ENCODE results near the gene CNGA1. TPM values are rescaled to one million over a fixed set of nuclear protein-coding genes. Genes with fewer than 3 reads are reported as not detected.

The CNGA1 gene
- total and polyA plus RNA-seq, 7 donors: 0.15 to 1.1 (median 0.62) TPM

- Histone ChIP-seq H3K4me3 (peak overlapping the region; percentile 85), H3K4me1 (peaks cover 4% of the 10 kb centered on the region), H3K9me3 (no peaks in the 10 kb centered on the region), H3K36me3 (ENCODE audit: insufficient read depth in 1 of 2, low read depth in 1 of 2) (peaks cover 0 to 20% of the 10 kb centered on the region in 2 donors), H3K27ac (no peak overlapping the region), H3K27me3 (ENCODE audit: insufficient read depth in 3 of 3, low read length in 2 of 3) (no peaks in the 10 kb centered on the region)
- intact Hi-C loops (cut with DNase I): loop anchor here in 1 of 2 donors (10.0 kb wide), 1 partner anchor 359 kb away; no protein-coding TSS in a partner anchor
- WGBS, 3 donors: 54 to 58% (median 54%) methylated on average over 3 of the region's 3 CpGs
- DNase-seq: no peak
- TF ChIP-seq CTCF (IDR thresholded peaks at IDR 0.05): no peak
- ATAC-seq: no peak
These were observed 101.1 kb downstream of the CNGA1 start for GRCh38 chr4:47915378-47915777.

- peak overlapping the region; percentile 54 for H3K27ac ChIP-seq
- intact Hi-C loops (cut with DNase I): loop anchor here (5.0 to 10.0 kb wide), 2 partner anchors 360 to 427 kb away; partner anchors contain the start of gene SLAIN2 (in 1 of the 2)
- ATAC-seq: no peak
These were observed 101.6 kb downstream of the CNGA1 start for GRCh38 chr4:47914926-47915237.

GRCh38 chr4:47914220-47914925 is 102.1 kb downstream of the CNGA1 start, which contains the start of gene NFXL1:
Gene NFXL1, minus strand, starts transcription at chr4:47914583. Its CDS starts 380 bp downstream, at chr4:47914203.
- intact Hi-C loops (cut with DNase I): loop anchor here (5.0 to 10.0 kb wide), 2 partner anchors 360 to 428 kb away; partner anchors contain the start of gene SLAIN2 (in 1 of the 2)
- Histone ChIP-seq H3K36me3 (ENCODE audit: insufficient read depth in 1 of 2, low read depth in 1 of 2) (peaks cover 0 to 28% of the 10 kb centered on the region in 2 donors), H3K27me3 (ENCODE audit: insufficient read depth in 3 of 3, low read length in 2 of 3) (no peaks in the 10 kb centered on the region), H3K4me1 (peaks cover 4% of the 10 kb centered on the region), H3K27ac (peak within 1 kb of the TSS; percentile 78), H3K4me3 (peak within 1 kb of the TSS; percentile 85), H3K9me3 (no peaks in the 10 kb centered on the region)
- DNase-seq: peak; percentile 98
- TF ChIP-seq CTCF (IDR thresholded peaks at IDR 0.05): no peak
- ATAC-seq: peak; percentile 99 to 100 (median 100)
- 0 to 1% (median 0%) methylated on average over 48 to 55 of the region's 55 CpGs for WGBS, 3 donors

More at GRCh38 chr4:47914926-47915237, 101.6 kb downstream of the CNGA1 start:
- DNase-seq: no peak
- no peak for TF ChIP-seq CTCF (IDR thresholded peaks at IDR 0.05)
- Histone ChIP-seq H3K4me3 (peak overlapping the region; percentile 85), H3K4me1 (peaks cover 4% of the 10 kb centered on the region), H3K36me3 (ENCODE audit: insufficient read depth in 1 of 2, low read depth in 1 of 2) (peaks cover 0 to 25% of the 10 kb centered on the region in 2 donors), H3K9me3 (no peaks in the 10 kb centered on the region), H3K27me3 (ENCODE audit: insufficient read depth in 3 of 3, low read length in 2 of 3) (no peaks in the 10 kb centered on the region)
- 2 to 4% (median 4%) methylated on average over 6 of the region's 6 CpGs for WGBS, 3 donors

- no peaks in the 10 kb centered on the region for H3K9me3 ChIP-seq
- H3K27me3 ChIP-seq (ENCODE audit: insufficient read depth in 3 of 3, low read length in 2 of 3): no peaks in the 10 kb centered on the region
- intact Hi-C loops (cut with DNase I): loop anchor here (5.0 to 10.0 kb wide), 2 partner anchors 361 to 428 kb away; partner anchors contain the start of gene SLAIN2 (in 1 of the 2)
These were observed 102.6 kb downstream of the CNGA1 start for GRCh38 chr4:47913861-47914219.

More at GRCh38 chr4:47913861-47914219, 102.6 kb downstream of the CNGA1 start:
- no peak for TF ChIP-seq CTCF (IDR thresholded peaks at IDR 0.05)
- DNase-seq (peak; percentile 45 to 68), ATAC-seq (peak; percentile 12 to 56 (median 26))
- Histone ChIP-seq H3K4me3 (peak overlapping the region; percentile 85), H3K36me3 (ENCODE audit: insufficient read depth in 1 of 2, low read depth in 1 of 2) (peaks cover 0 to 32% of the 10 kb centered on the region in 2 donors), H3K27ac (peak overlapping the region; percentile 78), H3K4me1 (peaks cover 4% of the 10 kb centered on the region)
- 0 to 1% (median 0%) methylated on average over 12 to 29 of the region's 29 CpGs for WGBS, 3 donors

All from psoas muscle (tissue), 8 donors.